Rectal smooth muscle tissue (tissue), 1 donor: ENCODE measurements around the gene CD1C.
"Not testable (repeated sequence)": the region's sequence is repeated elsewhere in the genome, so short reads cannot be mapped to it uniquely, and the experiment has no call there.

ENCODE experiments used
- H3K27ac ChIP-seq: one replicate; pipeline ENCODE4 v1.7.0; 2013; ENCODE audit warnings: low read depth, low read length, inconsistent platforms
- H3K27me3 ChIP-seq: one replicate; pipeline ENCODE4 v1.7.0; 2013; ENCODE audit warnings: low read length; ENCODE audit not compliant: control insufficient read depth, insufficient read depth
- H3K36me3 ChIP-seq: one replicate; pipeline ENCODE4 v1.7.0; 2013; ENCODE audit warnings: low read length; ENCODE audit not compliant: control insufficient read depth, insufficient read depth
- H3K4me1 ChIP-seq: one replicate; pipeline ENCODE4 v1.7.0; 2013; ENCODE audit warnings: low read length; ENCODE audit not compliant: control insufficient read depth, insufficient read depth
- H3K4me3 ChIP-seq: one replicate; pipeline ENCODE4 v1.7.0; 2013; ENCODE audit warnings: low read length
- H3K9ac ChIP-seq: one replicate; pipeline ENCODE4 v1.7.0; 2013; ENCODE audit warnings: low read length

The CD1C gene

GRCh38 chr1:158289811-158290210, at the start of gene CD1C:
Gene CD1C, plus strand, starts transcription at chr1:158289923. Its CDS starts 142 bp downstream, at chr1:158290065.
- Histone ChIP-seq H3K27ac (no peak within 1 kb of the TSS), H3K4me3 (no peak within 1 kb of the TSS), H3K9ac (no peak within 1 kb of the TSS), H3K27me3 (no peaks in the 10 kb centered on the region), H3K36me3 (no peaks in the 10 kb centered on the region), H3K4me1 (no peaks in the 10 kb centered on the region)

DNA sequence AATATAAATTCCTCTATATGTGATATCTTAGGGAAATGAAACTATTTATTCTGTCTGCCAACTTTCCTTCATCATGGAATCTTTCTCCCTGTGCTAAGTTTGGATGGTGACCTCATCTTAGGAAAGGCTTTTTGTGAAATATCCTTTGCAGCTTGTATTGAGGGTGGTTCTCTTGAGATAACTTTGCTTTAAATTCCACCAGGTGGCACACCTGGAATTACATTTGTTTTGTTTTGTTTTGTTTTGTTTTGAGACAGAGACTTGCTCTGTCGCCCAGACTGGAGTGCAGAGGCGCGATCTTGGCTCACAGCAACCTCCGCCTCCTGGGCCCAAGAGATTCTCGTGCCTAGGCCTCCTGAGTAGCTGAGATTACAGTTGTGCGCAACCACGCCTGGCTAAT, 43.1 kb upstream of the CD1C start:
- H3K4me1 ChIP-seq, result no peaks in the 10 kb centered on the region
- no peaks in the 10 kb centered on the region for H3K27me3 ChIP-seq
- no peak overlapping the region for H3K27ac ChIP-seq
- no peak overlapping the region for H3K9ac ChIP-seq
- H3K4me3 ChIP-seq, result no peak overlapping the region
- no peaks in the 10 kb centered on the region for H3K36me3 ChIP-seq

DNA sequence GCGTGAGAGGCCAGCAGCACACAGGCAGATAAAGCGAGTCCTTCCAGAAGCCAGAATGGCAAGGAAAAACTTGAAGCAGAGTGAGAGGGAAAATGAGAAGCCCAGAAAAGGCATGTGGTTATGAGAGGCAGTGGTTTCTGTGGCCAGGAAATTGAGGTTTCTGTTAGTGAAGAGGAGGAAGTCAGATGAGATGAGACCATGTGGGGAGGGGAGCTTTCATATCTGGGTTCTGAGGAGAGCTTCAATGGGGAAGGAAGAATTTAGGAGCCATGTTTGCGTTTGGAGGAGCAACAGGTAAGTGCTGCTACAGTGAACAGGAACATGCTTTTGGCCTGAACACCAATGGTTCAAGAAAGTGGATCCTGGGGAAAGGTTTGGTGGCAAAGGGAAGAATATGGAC, 41.6 kb upstream of the CD1C start:
- no peak overlapping the region for H3K27ac ChIP-seq
- no peak overlapping the region for H3K4me3 ChIP-seq
- no peaks in the 10 kb centered on the region for H3K4me1 ChIP-seq
- H3K36me3 ChIP-seq, result no peaks in the 10 kb centered on the region
- H3K27me3 ChIP-seq, result no peaks in the 10 kb centered on the region
- H3K9ac ChIP-seq, result no peak overlapping the region

DNA sequence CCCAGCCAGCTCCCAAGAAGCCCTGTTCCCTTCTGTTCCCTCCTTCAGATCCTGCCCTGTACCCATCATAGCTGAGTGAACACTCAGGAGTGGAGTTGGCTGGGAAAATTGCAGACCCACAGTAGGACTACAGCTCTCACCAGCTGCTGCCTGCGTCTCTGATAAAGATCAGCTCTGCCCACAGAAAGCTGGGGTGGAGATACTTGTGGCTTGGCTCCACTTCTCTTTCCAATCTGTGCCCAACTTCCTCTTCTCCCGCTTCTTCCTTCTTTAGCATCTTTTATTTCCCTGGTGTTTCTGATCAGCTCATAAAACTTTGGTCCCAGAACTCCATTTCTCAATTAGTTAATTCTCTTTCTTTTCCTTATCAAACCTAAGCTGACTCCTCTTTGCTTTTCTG, 41.0 kb upstream of the CD1C start:
- H3K4me1 ChIP-seq, result no peaks in the 10 kb centered on the region
- no peak overlapping the region for H3K27ac ChIP-seq
- no peak overlapping the region for H3K4me3 ChIP-seq
- no peak overlapping the region for H3K9ac ChIP-seq
- no peaks in the 10 kb centered on the region for H3K27me3 ChIP-seq
- no peaks in the 10 kb centered on the region for H3K36me3 ChIP-seq

- Histone ChIP-seq H3K4me1 (no peaks in the 10 kb centered on the region), H3K9ac (no peak overlapping the region), H3K27me3 (no peaks in the 10 kb centered on the region)
Observed at GRCh38 chr1:158249646-158250045, 40.1 kb upstream of the CD1C start.

DNA sequence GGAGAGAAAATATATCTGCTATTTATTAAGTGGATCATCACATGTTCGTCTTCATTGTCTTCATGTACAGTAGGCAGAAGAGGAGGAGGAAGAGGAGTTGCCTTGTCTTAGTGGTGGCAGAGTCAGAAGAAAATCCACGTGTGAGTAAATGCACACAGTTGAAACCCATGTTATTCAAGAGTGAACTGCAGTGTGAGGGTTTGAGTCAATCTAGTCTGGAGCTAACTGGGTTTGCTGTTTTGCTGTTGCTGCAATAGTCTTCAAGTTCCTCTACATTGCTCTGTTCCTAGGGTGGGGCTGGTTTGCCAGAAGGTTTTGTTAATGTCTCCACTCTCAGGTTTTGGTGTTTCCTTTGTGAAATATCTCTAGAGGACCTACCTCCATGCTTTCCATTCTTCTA, 38.6 kb upstream of the CD1C start:
- no peaks in the 10 kb centered on the region for H3K4me1 ChIP-seq
- no peak overlapping the region for H3K4me3 ChIP-seq
- no peak overlapping the region for H3K27ac ChIP-seq
- no peak overlapping the region for H3K9ac ChIP-seq
- no peaks in the 10 kb centered on the region for H3K27me3 ChIP-seq
- H3K36me3 ChIP-seq, result no peaks in the 10 kb centered on the region

More at GRCh38 chr1:158249646-158250045, 40.1 kb upstream of the CD1C start:
- no peaks in the 10 kb centered on the region for H3K36me3 ChIP-seq
- H3K4me3 ChIP-seq, result no peak overlapping the region
- H3K27ac ChIP-seq, result no peak overlapping the region

GRCh38 chr1:158255656-158256055, 34.1 kb upstream of the CD1C start:
- H3K36me3 ChIP-seq, result no peaks in the 10 kb centered on the region
- no peaks in the 10 kb centered on the region for H3K4me1 ChIP-seq
- no peak overlapping the region for H3K27ac ChIP-seq
- H3K4me3 ChIP-seq, result no peak overlapping the region
- no peak overlapping the region for H3K9ac ChIP-seq
- H3K27me3 ChIP-seq, result no peaks in the 10 kb centered on the region

DNA sequence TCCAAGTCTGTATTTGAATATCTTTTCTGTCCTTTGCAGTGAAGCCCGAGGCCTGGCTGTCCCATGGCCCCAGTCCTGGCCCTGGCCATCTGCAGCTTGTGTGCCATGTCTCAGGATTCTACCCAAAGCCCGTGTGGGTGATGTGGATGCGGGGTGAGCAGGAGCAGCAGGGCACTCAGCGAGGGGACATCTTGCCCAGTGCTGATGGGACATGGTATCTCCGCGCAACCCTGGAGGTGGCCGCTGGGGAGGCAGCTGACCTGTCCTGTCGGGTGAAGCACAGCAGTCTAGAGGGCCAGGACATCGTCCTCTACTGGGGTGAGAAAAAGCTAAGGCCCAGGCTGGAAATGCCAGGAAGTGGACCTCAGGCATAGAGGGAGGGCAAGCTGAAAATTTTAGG, 33.0 kb upstream of the CD1C start:
- H3K27ac ChIP-seq, H3K36me3 ChIP-seq, H3K4me1 ChIP-seq, H3K4me3 ChIP-seq, H3K9ac ChIP-seq, H3K27me3 ChIP-seq: not testable (repeated sequence)

- Histone ChIP-seq H3K27ac (no peak overlapping the region), H3K9ac (no peak overlapping the region), H3K36me3 (no peaks in the 10 kb centered on the region), H3K27me3 (no peaks in the 10 kb centered on the region), H3K4me3 (no peak overlapping the region), H3K4me1 (no peaks in the 10 kb centered on the region)
Observed at GRCh38 chr1:158257888-158258287, 31.8 kb upstream of the CD1C start.

DNA sequence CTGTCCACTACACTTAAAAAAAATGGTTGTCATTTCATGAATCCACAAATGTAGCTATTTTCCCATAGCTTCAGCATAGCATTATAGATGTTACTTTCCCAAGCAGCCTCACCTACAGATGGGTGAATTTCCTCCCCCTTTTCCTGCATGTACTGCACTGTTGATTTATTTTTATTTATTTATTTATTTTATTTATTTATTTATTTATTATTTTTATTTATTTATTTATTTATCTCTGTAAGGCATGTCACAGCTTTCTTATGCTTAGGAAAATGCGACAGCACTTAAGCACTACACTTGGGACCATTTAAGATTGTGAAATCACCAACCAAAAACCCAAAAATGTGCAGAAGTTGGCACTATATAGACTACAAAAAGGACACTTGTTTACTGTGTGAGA, 30.6 kb upstream of the CD1C start:
- H3K4me1 ChIP-seq, result no peaks in the 10 kb centered on the region
- H3K27me3 ChIP-seq, result no peaks in the 10 kb centered on the region
- H3K36me3 ChIP-seq, result no peaks in the 10 kb centered on the region
- no peak overlapping the region for H3K9ac ChIP-seq
- H3K4me3 ChIP-seq, result no peak overlapping the region
- no peak overlapping the region for H3K27ac ChIP-seq

- Histone ChIP-seq H3K27ac (no peak overlapping the region), H3K27me3 (no peaks in the 10 kb centered on the region), H3K9ac (no peak overlapping the region), H3K4me3 (no peak overlapping the region), H3K4me1 (no peaks in the 10 kb centered on the region), H3K36me3 (no peaks in the 10 kb centered on the region)
Observed at GRCh38 chr1:158272681-158273080, 17.0 kb upstream of the CD1C start.

DNA sequence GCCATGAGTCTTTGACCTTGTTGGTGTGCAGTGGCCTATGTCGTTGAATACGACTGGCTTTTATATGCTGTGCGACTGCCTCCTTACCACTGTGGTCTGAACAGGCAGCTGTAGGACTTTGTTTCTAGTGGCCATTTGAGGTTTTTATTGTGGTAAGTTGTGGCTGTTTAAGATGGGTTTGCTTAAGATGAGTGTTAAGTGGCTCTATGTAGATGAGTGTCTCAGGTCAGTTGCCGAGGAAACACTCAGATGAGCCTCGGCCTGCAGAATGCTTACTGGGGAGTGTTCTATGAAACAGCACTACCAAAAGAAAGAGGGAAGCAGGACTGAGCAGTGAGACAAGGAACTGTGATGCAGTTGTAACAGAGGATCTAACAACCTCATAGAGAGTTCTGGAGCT, 14.9 kb upstream of the CD1C start:
- Histone ChIP-seq H3K27ac (no peak overlapping the region), H3K27me3 (no peaks in the 10 kb centered on the region), H3K36me3 (no peaks in the 10 kb centered on the region), H3K4me3 (no peak overlapping the region), H3K4me1 (no peaks in the 10 kb centered on the region), H3K9ac (no peak overlapping the region)

- not testable (repeated sequence) for H3K4me1 ChIP-seq, H3K36me3 ChIP-seq, H3K27ac ChIP-seq, H3K9ac ChIP-seq, H3K27me3 ChIP-seq, H3K4me3 ChIP-seq
Observed at GRCh38 chr1:158282421-158282820, 7.3 kb upstream of the CD1C start.

DNA sequence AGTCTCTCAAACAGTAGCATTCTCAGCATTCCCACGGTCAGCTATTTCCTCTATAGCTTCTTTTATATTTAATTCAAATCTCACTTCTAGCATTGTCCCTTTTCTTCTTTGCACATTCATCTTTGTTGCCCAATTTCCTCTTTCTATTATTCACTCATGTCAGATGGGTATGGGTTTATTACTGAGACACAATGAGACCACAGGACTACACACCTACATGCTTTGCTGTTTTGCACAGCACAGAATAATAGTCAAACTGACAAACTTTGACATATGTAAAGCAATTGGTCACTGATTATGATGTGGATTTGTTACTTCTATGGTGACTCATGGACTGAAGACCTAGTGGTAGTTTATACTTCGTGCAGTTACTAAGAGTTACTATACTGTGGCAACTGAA, 5.8 kb upstream of the CD1C start:
- no peaks in the 10 kb centered on the region for H3K27me3 ChIP-seq
- no peaks in the 10 kb centered on the region for H3K36me3 ChIP-seq
- H3K4me3 ChIP-seq, result no peak overlapping the region
- H3K9ac ChIP-seq, result no peak overlapping the region
- H3K4me1 ChIP-seq, result no peaks in the 10 kb centered on the region
- H3K27ac ChIP-seq, result no peak overlapping the region
